Keratinocyte (primary cell): ENCODE measurements around the gene FHIT. TPM values are rescaled to one million over a fixed set of nuclear protein-coding genes. Genes with fewer than 3 reads are reported as not detected.

Experiments
- DNase-seq: peaks from one replicate; pipeline ENCODE4 v3.0.0-alpha.2; 2011; ENCODE audit warnings: low read depth, missing footprints, low spot score
- FAIRE-seq: peaks from 2 replicates; lab custom pipeline; 2011; peaks lifted over from hg19 to GRCh38; lab: Jason Lieb, UNC
- H2AFZ ChIP-seq: 2 replicates; pipeline ENCODE4 v1.6.0; 2012; ENCODE audit warnings: low read length, control low read depth, inconsistent platforms; ENCODE audit not compliant: control insufficient read depth
- H3K27ac ChIP-seq: 2 replicates; pipeline ENCODE4 v1.5.1; 2011; ENCODE audit warnings: low read length; ENCODE audit not compliant: control insufficient read depth, insufficient read depth
- H3K27me3 ChIP-seq: 3 replicates; pipeline ENCODE4 v1.6.0; 2011; ENCODE audit warnings: low read length; ENCODE audit not compliant: control insufficient read depth, insufficient read depth; ENCODE audit errors: extremely low read depth
- H3K36me3 ChIP-seq, 2 experiments: 2 replicates in 1 of 2; 3 replicates in 1 of 2; pipeline ENCODE4 v1.5.1; 2011; ENCODE audit warnings: low read length in 2 of 2, mild to moderate bottlenecking in 1 of 2; ENCODE audit not compliant: control insufficient read depth in 2 of 2, insufficient read depth in 2 of 2; ENCODE audit errors: extremely low read depth in 1 of 2
- H3K4me1 ChIP-seq: 3 replicates; pipeline ENCODE4 v1.5.1; 2011; ENCODE audit warnings: low read length; ENCODE audit not compliant: control insufficient read depth, insufficient read depth; ENCODE audit errors: extremely low read depth
- H3K4me2 ChIP-seq: 3 replicates; pipeline ENCODE4 v1.6.0; 2011; ENCODE audit warnings: low read depth, low read length; ENCODE audit not compliant: control insufficient read depth, insufficient read depth; ENCODE audit errors: extremely low read depth
- H3K4me3 ChIP-seq, 3 experiments: fragments of 200-600 bp in 1 of 3; sonication (generic) in 1 of 3; 2 replicates in 2 of 3; 3 replicates in 1 of 3; pipeline ENCODE4 v1.5.1; 2011 to 2016; ENCODE audit warnings: low read length in 3 of 3, mild to moderate bottlenecking in 3 of 3, control low read depth in 2 of 3, inconsistent platforms in 1 of 3, low read depth in 1 of 3, mixed read lengths in 1 of 3, mixed run types in 1 of 3, moderate library complexity in 1 of 3; ENCODE audit not compliant: control insufficient read depth in 2 of 3, insufficient read depth in 2 of 3; ENCODE audit errors: extremely low read depth in 1 of 3
- H3K79me2 ChIP-seq: 2 replicates; pipeline ENCODE4 v1.6.0; 2012; ENCODE audit warnings: low read length; ENCODE audit not compliant: control insufficient read depth, insufficient read depth
- H3K9ac ChIP-seq: 3 replicates; pipeline ENCODE4 v1.6.0; 2011; ENCODE audit warnings: low read length; ENCODE audit not compliant: control insufficient read depth, insufficient read depth; ENCODE audit errors: extremely low read depth
- H3K9me1 ChIP-seq: 3 replicates; pipeline ENCODE4 v1.6.0; 2011; ENCODE audit warnings: low read length; ENCODE audit not compliant: control insufficient read depth, insufficient read depth; ENCODE audit errors: extremely low read depth
- H3K9me3 ChIP-seq: 2 replicates; pipeline ENCODE4 v1.5.1; 2012; ENCODE audit warnings: low read depth, low read length; ENCODE audit not compliant: control insufficient read depth
- H4K20me1 ChIP-seq: 3 replicates; pipeline ENCODE4 v1.6.0; 2011; ENCODE audit warnings: low read length; ENCODE audit not compliant: control insufficient read depth, insufficient read depth; ENCODE audit errors: extremely low read depth
- CTCF ChIP-seq, 3 experiments: IDR thresholded peaks in 1 of 3; conservative IDR thresholded peaks in 1 of 3; optimal IDR thresholded peaks in 1 of 3; 2 replicates in 2 of 3; 3 replicates in 1 of 3; pipeline versions ENCODE3 to v1.5.1; 2011; ENCODE audit warnings: low read length in 3 of 3, mild to moderate bottlenecking in 3 of 3, moderate library complexity in 2 of 3, control low read depth in 1 of 3, inconsistent platforms in 1 of 3; ENCODE audit not compliant: insufficient read depth in 2 of 3; ENCODE audit errors: extremely low read depth in 1 of 3
- EZH2 ChIP-seq: IDR thresholded peaks from one replicate; pipeline ENCODE4 v1.6.1; 2012; ENCODE audit warnings: inconsistent platforms, mild to moderate bottlenecking, low read length, moderate library complexity
- dilution Hi-C: fragments of 300-500 bp; cut with MboI; formaldehyde crosslinking; loops from one replicate; pipeline ENCODE4 v1.7.0; 2020; ENCODE audit warnings: low sequenced_read_pairs; ENCODE audit not compliant: extremely low pct_ligation_motif_present
- polyA plus RNA-seq, 5 experiments: library from polyadenylated mRNA; depleted of rRNA in 3 of 5; stranded (reverse) in 3 of 5; stranded (forward) in 1 of 5; unstranded in 1 of 5; fragments of >200 nt; gene quantifications; 1 replicate in 1 of 5; 2 replicates in 3 of 5; 3 replicates in 1 of 5; pipeline versions ENCODE4 v1.2.1 to v1.2.3, GENCODE V29; 2011 to 2012; ENCODE audit warnings: missing spikeins in 2 of 5, low read depth in 1 of 5, low replicate concordance in 1 of 5

Gene FHIT
- polyA plus RNA-seq, 1 donor (not counting 4 experiments of a cell fraction or from before 2014, with no cell fraction given): 2.2 TPM

- peaks cover 16% of the 10 kb centered on the region for H3K4me1 ChIP-seq
- no peaks in the 10 kb centered on the region for H3K9me1 ChIP-seq
- peak overlapping the region; percentile 36 for H3K27ac ChIP-seq
- H3K9ac ChIP-seq: no peak overlapping the region
- H3K4me2 ChIP-seq: peak overlapping the region; percentile 22
- dilution Hi-C loops: no loop called here
- DNase-seq (peak; percentile 57), FAIRE-seq (peak; percentile 84)
- no peaks in the 10 kb centered on the region for H3K9me3 ChIP-seq
- peak overlapping the region; percentile 15 for H2AFZ ChIP-seq
- H3K27me3 ChIP-seq: no peaks in the 10 kb centered on the region
- H3K4me3 ChIP-seq: peak overlapping the region in 1 of 3 experiments; percentile 42
- TF ChIP-seq CTCF (optimal IDR thresholded peaks at IDR 0.05 in 1 of 3, IDR thresholded peaks at IDR 0.05 in 1 of 3, conservative IDR thresholded peaks at IDR 0.05 in 1 of 3; ENCODE audit: extremely low read depth in 1 of 3, insufficient read depth in 2 of 3, low read length in 3 of 3) (no peak), EZH2 (no peak)
- H3K79me2 ChIP-seq: no peaks in the 10 kb centered on the region
- H3K36me3 ChIP-seq: no peaks in the 10 kb centered on the region
- no peaks in the 10 kb centered on the region for H4K20me1 ChIP-seq
Measured at GRCh38 chr3:60935709-60936108, 315.5 kb downstream of the FHIT start.

GRCh38 chr3:60933824-60934223, 317.4 kb downstream of the FHIT start:
- Histone ChIP-seq H2AFZ (no peak overlapping the region), H3K9ac (no peak overlapping the region), H3K4me1 (peaks cover 16% of the 10 kb centered on the region), H3K27me3 (no peaks in the 10 kb centered on the region), H3K27ac (no peak overlapping the region), H3K9me3 (no peaks in the 10 kb centered on the region), H3K4me2 (no peak overlapping the region), H4K20me1 (no peaks in the 10 kb centered on the region), H3K79me2 (no peaks in the 10 kb centered on the region), H3K9me1 (no peaks in the 10 kb centered on the region), H3K4me3 (no peak overlapping the region), H3K36me3 (no peaks in the 10 kb centered on the region)
- TF ChIP-seq CTCF (optimal IDR thresholded peaks at IDR 0.05 in 1 of 3, IDR thresholded peaks at IDR 0.05 in 1 of 3, conservative IDR thresholded peaks at IDR 0.05 in 1 of 3; ENCODE audit: extremely low read depth in 1 of 3, insufficient read depth in 2 of 3, low read length in 3 of 3): no peak
- TF ChIP-seq EZH2: no peak
- dilution Hi-C loops: no loop called here
- DNase-seq: no peak
- no peak for FAIRE-seq
